ENCODE data around the gene FAM219B. TPM values are rescaled to one million over a fixed set of nuclear protein-coding genes. Genes with fewer than 3 reads are reported as not detected.

The FAM219B gene
- total RNA-seq, 2 experiments from 2014 or later, result 21.5 to 26.8 TPM

GRCh38 chr15:74856537-74856936 lies 50.1 kb downstream of the FAM219B start:
- no peak overlapping the region for H3K27ac ChIP-seq (ENCODE audit: low read depth in 1 of 2, low read length in 2 of 2)

GRCh38 chr15:74855857-74856256 lies 50.8 kb downstream of the FAM219B start:
- H3K27me3 ChIP-seq (ENCODE audit: control insufficient read depth in 1 of 2, insufficient read depth in 2 of 2, low read length in 2 of 2), result no peaks in the 10 kb centered on the region
- ATAC-seq (ENCODE audit: poor library complexity), result no peak
- no peaks in the 10 kb centered on the region for H3K9me3 ChIP-seq (ENCODE audit: control insufficient read depth in 1 of 2, insufficient read depth in 1 of 2, low read length in 2 of 2)
- no peak for TF ChIP-seq CTCF (IDR thresholded peaks at IDR 0.05)
- H3K27ac ChIP-seq (ENCODE audit: low read depth in 1 of 2, low read length in 2 of 2), result no peak overlapping the region
- intact Hi-C loops (cut with DNase I, micrococcal nuclease), result no loop called here
- H3K36me3 ChIP-seq (ENCODE audit: insufficient read depth, low read length), result peaks cover 52% of the 10 kb centered on the region
- H3K4me1 Mint-ChIP-seq (ENCODE audit: low read depth), result peaks cover 30% of the 10 kb centered on the region
- no peaks in the 10 kb centered on the region for H3K9me3 Mint-ChIP-seq
- no peak for DNase-seq
- H3K27me3 Mint-ChIP-seq, result no peaks in the 10 kb centered on the region
- ChIA-PET CTCF (interaction anchor here (1.5 kb wide), 1 partner anchor 13 kb away, joined by 7 read pairs; no protein-coding TSS in a partner anchor), POLR2A (interaction anchor here (0.9 to 1.2 kb wide), 2 partner anchors 11 to 46 kb away, joined by 3 to 4 read pairs; no protein-coding TSS in a partner anchor)
- H3K4me3 ChIP-seq (ENCODE audit: low read length), result no peak overlapping the region
- peaks cover 40% of the 10 kb centered on the region for H3K4me1 ChIP-seq (ENCODE audit: insufficient read depth, low read length)
- peak overlapping the region; percentile 74 for H3K27ac Mint-ChIP-seq
- H3K36me3 Mint-ChIP-seq (ENCODE audit: low read depth), result peaks cover 54% of the 10 kb centered on the region
- H3K4me3 Mint-ChIP-seq, result no peak overlapping the region

More at GRCh38 chr15:74856537-74856936, 50.1 kb downstream of the FAM219B start:
- peaks cover 45% of the 10 kb centered on the region for H3K36me3 ChIP-seq (ENCODE audit: insufficient read depth, low read length)
- H3K4me3 ChIP-seq (ENCODE audit: low read length), result no peak overlapping the region
- CTCF ChIA-PET, result interaction anchor here (1.5 kb wide), 1 partner anchor 12 kb away, joined by 7 read pairs; no protein-coding TSS in a partner anchor
- H3K36me3 Mint-ChIP-seq (ENCODE audit: low read depth), result peaks cover 47% of the 10 kb centered on the region
- POLR2A ChIA-PET, result interaction anchor here (1.2 kb wide), 1 partner anchor 12 kb away, joined by 3 read pairs; no protein-coding TSS in a partner anchor
- DNase-seq, result no peak
- no peak for ATAC-seq (ENCODE audit: poor library complexity)
- H3K27ac Mint-ChIP-seq, result peak overlapping the region; percentile 83
- H3K9me3 ChIP-seq (ENCODE audit: control insufficient read depth in 1 of 2, insufficient read depth in 1 of 2, low read length in 2 of 2), result no peaks in the 10 kb centered on the region
- H3K27me3 ChIP-seq (ENCODE audit: control insufficient read depth in 1 of 2, insufficient read depth in 2 of 2, low read length in 2 of 2), result no peaks in the 10 kb centered on the region
- H3K4me3 Mint-ChIP-seq, result no peak overlapping the region
- intact Hi-C loops (cut with DNase I, micrococcal nuclease), result no loop called here
- no peak for TF ChIP-seq CTCF (IDR thresholded peaks at IDR 0.05)
- peaks cover 45% of the 10 kb centered on the region for H3K4me1 ChIP-seq (ENCODE audit: insufficient read depth, low read length)
- no peaks in the 10 kb centered on the region for H3K9me3 Mint-ChIP-seq
- H3K27me3 Mint-ChIP-seq, result no peaks in the 10 kb centered on the region
- peaks cover 30% of the 10 kb centered on the region for H3K4me1 Mint-ChIP-seq (ENCODE audit: low read depth)

- peak overlapping the region; percentile 18 for H3K27ac Mint-ChIP-seq
- ATAC-seq (ENCODE audit: poor library complexity), result no peak
Observed at GRCh38 chr15:74854453-74855022, 52.1 kb downstream of the FAM219B start.

More at GRCh38 chr15:74854453-74855022, 52.1 kb downstream of the FAM219B start:
- H3K27ac ChIP-seq (ENCODE audit: low read depth in 1 of 2, low read length in 2 of 2), result no peak overlapping the region
- peaks cover 65% of the 10 kb centered on the region for H3K36me3 ChIP-seq (ENCODE audit: insufficient read depth, low read length)
- no peak overlapping the region for H3K4me3 ChIP-seq (ENCODE audit: low read length)
- peaks cover 30% of the 10 kb centered on the region for H3K4me1 Mint-ChIP-seq (ENCODE audit: low read depth)
- peaks cover 32% of the 10 kb centered on the region for H3K4me1 ChIP-seq (ENCODE audit: insufficient read depth, low read length)
- H3K4me3 Mint-ChIP-seq, result no peak overlapping the region
- H3K27me3 ChIP-seq (ENCODE audit: control insufficient read depth in 1 of 2, insufficient read depth in 2 of 2, low read length in 2 of 2), result no peaks in the 10 kb centered on the region
- POLR2A ChIA-PET, result interaction anchor here (0.9 kb wide), 1 partner anchor 47 kb away, joined by 4 read pairs; no protein-coding TSS in a partner anchor
- no peaks in the 10 kb centered on the region for H3K9me3 ChIP-seq (ENCODE audit: control insufficient read depth in 1 of 2, insufficient read depth in 1 of 2, low read length in 2 of 2)
- peaks cover 65% of the 10 kb centered on the region for H3K36me3 Mint-ChIP-seq (ENCODE audit: low read depth)
- CTCF ChIA-PET, result no interaction called here
- TF ChIP-seq CTCF (IDR thresholded peaks at IDR 0.05), result no peak
- no peaks in the 10 kb centered on the region for H3K27me3 Mint-ChIP-seq
- DNase-seq, result no peak
- intact Hi-C loops (cut with DNase I, micrococcal nuclease), result no loop called here
- no peaks in the 10 kb centered on the region for H3K9me3 Mint-ChIP-seq
